ENCODE measurements around the gene LAMA5. TPM values are rescaled to one million over a fixed set of nuclear protein-coding genes. Genes with fewer than 3 reads are reported as not detected.

LAMA5 gene
- total RNA-seq, 1 experiment from 2014 or later, result 81.2 TPM

DNA sequence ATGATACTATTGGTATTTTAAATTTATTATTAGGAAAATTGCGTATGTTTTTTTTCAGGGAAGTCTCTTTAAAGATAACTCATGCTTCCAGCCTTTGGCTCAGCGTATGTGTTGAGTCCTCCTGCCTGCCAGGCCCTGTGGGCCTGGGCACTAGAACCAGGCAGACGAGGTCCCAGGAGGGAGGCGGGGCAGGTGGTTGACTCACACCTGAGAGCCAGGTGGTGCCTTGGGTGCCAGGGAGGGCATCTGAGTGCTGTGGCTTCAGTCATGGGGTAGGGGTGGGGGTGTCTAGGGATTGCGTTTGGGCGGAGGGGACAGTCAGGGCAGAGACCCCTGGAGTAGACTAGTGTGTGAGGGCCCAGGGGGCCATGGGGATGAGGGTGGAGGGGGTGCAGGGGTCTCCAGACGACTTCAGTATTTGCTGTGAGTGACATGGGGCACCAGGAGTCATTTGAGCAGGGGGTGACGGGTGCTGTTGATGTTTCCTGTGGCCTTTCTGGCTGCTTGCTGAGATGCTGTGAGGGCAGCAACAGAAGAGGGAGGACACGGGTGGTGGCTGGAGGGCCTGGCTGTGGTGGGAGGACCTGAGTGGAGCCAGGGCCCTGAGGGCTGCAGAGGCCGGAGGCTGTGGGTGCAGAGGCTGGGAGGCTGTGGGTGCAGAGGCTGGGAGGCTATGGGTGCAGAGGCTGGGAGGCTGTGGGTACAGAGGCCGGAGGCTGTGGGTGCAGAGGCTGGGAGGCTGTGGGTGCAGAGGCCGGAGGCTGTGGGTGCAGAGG is 79.2 kb downstream of the LAMA5 start:
- DNase-seq (ENCODE audit: low spot score), result no peak

DNA sequence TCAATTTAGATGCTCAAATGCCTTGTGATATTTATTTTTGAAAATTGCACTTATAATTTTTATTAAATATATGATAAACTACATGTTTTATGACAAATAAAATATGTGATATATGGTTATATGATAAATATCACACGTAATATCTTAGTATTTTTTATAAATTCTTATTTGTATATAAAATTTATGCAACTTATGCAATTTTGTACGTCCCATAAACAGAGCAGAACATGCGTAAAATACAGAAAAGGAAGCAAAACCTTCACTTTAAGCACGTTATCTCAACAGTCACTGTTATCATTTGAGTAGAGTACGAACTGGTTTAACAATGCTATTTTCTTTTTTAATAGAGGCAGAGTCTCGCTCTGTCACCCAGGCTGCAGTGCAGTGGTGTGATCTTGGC is 80.0 kb downstream of the LAMA5 start:
- DNase-seq (ENCODE audit: low spot score), result no peak

DNA sequence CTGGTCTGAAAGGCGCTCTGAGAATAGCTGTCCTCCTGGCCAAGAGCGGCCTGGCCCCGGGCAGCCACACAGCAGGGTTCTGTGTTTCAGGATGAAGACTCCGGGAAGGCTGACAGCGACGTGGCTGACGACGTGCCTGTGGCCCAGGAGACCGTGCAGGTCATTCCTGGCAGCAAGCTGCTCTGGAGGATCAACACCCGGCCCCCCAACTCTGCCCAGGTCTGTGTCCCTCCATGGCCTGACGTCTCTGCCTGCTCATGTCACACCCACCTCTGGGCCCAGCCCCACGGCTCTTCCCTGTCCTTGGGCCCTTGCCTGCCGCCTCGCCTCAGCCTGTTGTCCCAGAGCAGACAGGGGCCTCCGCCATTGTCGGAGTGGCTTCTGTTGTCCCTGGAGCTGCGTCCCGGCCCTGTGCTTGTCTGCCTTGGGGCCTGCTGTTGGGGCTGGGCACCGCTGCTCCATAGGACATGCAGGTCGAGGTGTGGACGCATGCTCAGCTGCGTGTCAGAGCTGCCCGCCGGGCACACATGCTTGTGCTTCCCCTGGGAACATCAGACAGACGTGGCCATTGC is 80.5 kb downstream of the LAMA5 start:
- DNase-seq (ENCODE audit: low spot score), result no peak

DNA sequence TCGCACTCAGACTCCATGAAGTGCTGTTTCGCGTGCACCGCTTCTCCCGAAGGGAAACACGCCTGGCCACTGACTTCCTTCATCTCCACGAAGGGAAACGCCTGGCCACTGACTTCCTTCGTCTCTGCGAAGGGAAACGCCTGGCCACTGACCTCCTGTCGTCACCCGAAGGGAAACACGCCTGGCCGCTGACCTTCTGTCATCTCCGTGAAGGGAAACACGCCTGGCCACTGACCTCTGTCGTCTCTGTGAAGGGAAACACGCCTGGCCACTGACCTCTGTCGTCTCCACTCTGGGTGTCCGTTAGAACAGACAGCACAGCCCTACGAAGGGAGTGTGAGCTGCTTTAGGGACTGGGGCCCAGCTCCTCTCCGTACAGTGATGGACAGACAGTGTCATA is 81.4 kb downstream of the LAMA5 start:
- no peak for DNase-seq (ENCODE audit: low spot score)

DNA sequence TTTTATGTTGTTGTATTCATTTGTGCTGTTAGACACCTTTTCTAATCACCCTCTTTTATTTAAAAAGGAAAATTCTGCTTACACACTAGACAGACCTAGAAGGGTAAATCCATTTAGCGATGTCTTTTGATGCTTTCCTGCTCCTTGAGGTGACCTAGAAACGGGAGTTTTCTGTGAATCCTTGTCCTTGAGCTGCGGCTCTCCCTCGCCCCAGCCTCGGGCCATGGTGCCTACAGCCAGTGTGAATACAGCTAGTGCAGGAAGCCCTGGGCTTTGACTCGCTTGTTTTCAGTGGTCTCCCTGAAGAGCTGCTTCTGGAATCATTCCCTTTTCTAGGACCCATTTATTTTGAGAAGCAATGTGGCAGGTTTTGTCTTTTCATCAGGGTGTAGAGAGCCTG is 82.0 kb downstream of the LAMA5 start:
- DNase-seq (ENCODE audit: low spot score), result no peak

DNA sequence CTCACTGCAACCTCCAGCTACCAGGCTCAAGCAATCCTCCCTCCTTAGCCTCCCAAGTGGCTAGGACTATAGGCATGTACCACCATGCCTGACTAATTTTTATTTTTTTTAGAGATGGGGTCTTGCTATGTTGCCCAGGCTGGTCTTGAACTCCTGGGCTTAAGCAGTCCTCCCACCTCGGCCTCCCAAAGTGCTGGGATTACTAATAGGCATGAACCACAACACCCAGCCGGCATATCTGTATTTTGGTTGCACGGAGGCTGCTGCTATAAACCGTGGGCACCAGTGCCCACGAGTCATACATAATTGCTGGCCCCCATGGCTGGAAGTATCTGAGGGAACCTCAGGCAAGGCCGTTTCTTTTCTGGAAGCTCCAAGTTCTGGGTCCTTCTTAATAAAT is 82.7 kb downstream of the LAMA5 start:
- no peak for DNase-seq (ENCODE audit: low spot score)

DNA sequence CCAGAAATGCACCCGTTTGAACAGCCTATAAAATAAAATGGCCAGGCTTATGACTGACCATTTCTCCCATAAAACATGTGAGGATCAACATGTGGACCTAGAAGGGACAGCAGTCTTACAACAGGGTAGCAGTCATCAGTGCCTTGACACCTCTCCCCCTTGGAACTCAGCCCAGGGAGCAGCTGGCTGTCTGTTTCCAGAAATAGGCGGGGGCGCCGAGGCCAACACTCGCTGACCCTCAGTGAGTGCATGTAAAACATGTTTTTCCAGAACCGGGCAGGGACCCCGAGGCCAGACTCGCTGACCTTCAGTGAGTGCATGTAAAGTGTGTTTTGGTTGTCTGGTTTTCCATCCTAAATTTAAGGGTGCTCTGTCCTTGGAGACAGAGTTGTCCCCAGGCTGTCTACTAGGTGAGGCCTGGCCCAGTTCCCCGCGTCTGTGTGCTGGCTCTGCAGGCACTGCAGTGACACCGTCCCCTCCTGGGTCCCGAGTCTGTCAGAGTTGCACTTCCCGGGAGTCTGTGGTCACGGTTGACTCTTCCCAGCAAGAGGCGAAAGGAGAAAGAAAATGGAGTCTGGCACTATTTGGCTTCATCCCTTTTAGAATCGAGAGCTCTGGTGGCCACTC is 84.1 kb downstream of the LAMA5 start:
- no peak for DNase-seq (ENCODE audit: low spot score)

DNA sequence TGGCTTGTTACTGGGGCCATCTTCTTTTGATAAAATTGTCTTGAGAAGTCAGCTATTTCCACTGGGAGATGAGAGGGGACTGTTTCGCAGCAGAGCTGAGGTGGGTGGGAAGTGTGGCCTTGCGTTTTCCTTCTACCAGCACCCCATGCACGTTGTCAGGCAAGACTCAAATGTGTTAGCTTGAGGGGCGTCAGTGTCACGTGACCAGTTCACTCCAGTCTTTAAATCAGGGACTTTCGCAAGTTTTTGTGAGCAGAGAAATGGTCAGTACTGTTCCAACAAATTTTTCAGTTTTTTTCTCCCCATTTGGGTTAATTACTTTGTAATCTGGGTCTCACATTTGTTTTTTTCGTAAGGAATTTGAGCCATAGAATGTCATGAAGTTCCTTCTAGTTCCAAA is 85.0 kb downstream of the LAMA5 start:
- DNase-seq (ENCODE audit: low spot score), result no peak

DNA sequence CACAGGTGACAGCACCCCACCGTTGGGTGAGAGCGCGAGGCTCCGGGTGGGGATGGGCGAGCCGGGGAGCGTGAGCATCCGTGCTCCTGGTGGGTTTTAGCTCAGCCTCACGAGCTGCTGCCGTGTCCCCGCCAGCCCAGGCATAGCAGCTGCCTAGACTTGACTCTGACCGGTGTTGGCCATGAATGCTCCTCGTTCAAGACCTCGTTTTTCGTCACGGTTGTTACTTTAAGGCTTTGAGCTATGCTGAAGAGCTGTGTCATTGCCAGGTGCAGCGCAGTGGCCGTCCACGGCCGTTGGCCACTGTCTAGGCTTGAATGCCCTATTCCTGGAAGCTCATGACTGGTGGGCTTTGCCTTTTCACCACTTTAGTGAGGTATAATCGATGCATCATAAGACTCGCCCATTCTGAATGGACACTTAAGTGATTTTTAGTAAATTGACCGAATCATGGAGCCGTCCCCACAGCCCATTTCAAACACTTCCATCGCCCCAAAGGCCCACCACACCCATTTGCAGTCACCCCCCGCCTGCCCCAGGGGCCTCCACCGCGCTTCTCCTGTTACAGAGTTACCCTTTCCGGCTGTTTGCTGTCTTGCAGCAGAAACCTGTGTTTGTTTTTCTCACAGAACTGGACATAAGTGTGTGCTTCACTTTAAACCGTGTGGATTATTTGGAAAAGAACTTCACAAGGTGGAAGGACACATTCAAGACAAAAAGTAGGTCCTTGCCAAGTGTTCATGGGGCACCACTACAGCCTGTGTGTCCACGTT is 85.8 kb downstream of the LAMA5 start:
- DNase-seq (ENCODE audit: low spot score), result no peak

DNA sequence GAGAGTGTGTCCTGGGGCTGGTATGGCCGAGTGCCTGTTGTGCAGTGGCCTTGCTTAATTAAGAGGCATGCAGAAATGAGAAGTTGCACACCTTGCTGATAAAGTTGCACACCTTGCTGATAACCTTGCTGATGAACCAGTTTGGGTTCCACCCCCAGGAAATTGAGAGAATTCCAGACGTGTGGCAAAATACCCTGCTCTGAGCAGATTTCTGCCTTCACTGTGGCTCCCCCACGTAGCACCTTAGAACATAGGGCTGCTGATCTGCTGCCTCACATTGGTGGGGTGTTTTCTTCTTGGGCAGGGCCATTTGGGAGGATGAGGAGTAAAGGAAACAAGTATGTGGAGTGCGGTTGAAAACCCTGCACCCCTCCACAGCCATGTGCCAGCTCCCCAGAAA is 86.8 kb downstream of the LAMA5 start:
- no peak for DNase-seq (ENCODE audit: low spot score)

DNA sequence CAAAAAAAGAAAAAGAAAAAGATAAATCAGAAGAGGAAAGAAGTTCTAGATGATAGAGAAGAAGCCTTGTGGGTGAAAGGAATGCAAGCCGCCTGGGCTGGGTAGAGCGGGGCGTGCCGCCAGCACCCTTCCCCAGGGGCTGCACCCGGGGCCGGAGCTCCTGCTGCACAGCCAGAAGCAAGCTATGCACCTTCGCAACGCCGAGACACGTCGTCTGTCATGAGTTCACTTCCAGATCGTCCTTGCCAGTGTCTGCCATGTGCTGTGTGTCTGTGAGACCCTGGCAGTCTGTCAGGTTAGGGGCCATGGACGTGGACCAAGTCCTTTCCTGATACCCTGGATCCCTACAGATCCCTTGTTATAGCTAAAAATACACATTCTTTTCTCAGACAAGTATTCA is 89.9 kb downstream of the LAMA5 start:
- no peak for DNase-seq (ENCODE audit: low spot score)

DNA sequence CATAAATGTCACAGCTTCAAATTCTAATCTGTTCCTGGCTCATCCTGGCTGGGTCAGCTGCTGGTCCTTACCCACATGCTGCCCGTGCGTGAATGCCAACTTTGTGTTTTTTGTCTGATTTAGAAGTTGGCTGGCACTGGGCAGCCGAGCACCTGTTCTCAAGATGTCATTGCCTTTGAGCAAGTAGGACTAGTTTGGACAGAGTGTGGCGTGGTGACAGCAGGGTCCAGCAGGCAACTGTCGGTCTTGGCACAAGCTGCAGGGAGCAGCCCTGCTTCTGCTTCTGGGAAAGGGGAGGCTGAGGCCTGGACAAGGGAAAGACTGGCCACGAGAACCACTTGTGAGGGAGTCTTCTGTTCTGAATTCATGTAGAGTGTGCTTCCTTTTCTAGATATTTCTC is 90.7 kb downstream of the LAMA5 start:
- no peak for DNase-seq (ENCODE audit: low spot score)

DNA sequence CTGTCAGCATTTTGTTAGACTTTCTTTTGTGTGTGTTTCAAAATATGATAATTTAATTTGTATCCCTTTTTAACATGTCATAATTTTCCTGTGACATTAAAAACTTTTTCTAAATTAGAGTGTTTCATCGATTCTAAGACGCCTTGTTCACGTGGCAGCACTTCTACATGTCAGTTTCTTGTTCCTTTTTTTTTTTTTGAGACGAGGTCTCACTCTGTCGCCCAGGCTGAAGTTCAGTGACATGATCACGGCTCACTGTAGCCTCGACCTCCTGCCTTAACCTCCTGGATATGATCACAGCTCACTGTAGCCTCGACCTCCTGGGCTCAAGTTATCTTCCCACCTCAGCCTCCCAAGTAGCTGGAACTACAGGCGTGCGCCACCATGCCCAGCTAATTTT is 91.9 kb downstream of the LAMA5 start:
- no peak for DNase-seq (ENCODE audit: low spot score)

DNA sequence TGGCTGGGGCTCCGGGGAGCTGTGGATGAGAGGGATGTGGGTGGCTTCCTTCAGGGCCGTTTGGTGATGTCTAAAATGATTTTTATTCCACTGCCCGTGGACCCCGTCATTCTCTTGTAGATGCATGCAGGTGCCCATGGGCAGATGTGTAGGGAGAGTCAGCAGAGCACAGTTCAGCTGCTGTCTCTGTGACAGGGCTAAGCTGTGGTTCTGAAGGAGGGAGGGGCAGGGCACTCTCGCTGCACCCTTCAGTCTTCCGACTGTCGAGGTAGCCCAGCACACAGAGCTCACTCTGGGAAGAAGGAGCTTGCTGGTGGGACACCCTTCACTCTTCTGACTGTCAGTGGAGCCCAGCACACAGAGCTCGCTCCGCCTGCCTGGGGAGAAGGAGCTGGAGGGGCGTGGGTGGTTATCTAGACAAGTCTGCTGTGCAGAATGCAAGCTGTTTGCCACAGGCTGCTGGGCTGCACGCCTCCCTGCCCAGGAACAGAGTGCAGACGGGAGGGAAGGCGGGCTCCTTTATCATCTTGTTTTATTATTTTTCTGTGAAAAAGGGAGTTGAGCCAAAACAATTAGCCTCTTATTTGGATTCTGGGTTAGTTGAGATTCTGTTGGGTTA is 92.7 kb downstream of the LAMA5 start:
- no peak for DNase-seq (ENCODE audit: low spot score)

DNA sequence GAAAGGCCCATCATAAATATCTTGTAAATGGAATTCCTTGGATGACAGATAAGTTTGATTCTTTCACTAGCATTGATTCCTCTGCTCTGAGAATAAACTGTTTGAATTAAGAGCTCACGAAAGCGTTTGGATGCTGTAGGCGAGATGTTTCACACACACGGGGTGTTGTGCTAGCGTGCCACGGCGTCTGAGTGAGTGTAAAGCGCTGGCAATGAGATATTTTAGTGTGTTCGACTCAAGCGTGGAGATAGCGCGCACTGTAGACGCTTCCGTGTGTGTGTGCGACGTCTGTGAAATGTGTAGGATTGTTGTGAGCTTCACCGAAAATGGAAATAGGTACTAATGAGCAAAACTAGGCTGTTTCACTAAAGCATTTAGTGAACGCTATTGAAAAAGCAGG is 93.7 kb downstream of the LAMA5 start:
- no peak for DNase-seq (ENCODE audit: low spot score)

DNA sequence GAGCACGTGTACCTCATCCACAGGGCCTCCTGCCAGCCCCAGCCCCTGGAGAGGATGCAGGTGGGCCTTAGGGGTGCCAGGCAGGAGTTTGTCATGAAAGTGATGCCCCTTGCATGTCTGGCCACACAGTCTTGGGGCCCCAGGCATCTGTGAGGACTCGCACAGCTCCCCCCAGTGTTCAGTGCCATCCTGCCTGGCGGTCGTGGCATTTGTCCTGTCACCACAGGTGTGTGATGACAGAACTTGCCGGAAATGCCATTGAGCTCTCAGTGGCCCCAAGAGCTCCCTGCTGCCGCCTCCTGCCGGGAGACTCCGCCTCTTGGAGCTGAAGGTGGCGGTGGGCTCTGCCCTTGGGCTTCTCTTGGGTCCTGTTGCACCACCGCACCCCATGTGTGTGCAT is 94.9 kb downstream of the LAMA5 start:
- no peak for DNase-seq (ENCODE audit: low spot score)

DNA sequence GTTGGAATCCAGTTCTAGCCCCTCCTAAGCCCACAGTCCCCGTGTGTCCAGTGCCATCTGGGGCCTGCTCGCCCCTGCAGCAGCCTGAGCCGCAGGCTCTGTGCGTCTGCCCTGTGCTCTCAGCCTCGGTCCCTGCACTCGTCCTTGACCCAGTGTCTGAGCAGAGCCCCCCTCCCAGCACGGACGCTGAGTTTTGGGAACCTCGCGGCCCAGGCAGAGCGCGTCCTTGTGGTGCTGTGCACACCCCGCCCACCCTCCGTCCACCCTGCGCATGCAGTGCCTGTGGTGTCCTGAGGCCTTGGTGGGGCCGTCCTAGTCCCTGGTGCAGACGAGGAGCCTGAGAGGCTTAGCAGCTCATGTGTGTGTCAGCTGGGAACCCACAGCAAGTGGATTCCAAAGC is 97.2 kb downstream of the LAMA5 start:
- no peak for DNase-seq (ENCODE audit: low spot score)

DNA sequence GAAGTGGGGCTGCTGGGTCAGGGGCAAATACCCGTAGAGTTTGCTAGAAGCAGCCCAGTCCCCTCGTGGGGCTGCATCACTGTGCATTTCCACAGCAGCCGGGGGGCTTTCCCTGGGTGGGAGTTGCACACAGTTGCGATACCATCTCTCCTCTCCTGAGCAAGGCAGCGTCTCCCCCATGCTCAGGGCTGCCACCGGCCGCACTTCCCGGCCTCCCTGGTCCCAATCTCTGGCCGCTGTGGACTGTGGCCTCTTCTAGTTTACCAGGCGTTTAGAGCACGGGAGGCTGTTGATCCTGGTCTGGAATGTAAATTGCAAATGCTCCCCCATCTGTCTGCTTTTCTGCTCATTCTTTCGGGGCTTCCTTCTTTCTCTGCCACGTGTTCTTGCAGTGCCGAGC is 97.7 kb downstream of the LAMA5 start:
- no peak for DNase-seq (ENCODE audit: low spot score)

DNA sequence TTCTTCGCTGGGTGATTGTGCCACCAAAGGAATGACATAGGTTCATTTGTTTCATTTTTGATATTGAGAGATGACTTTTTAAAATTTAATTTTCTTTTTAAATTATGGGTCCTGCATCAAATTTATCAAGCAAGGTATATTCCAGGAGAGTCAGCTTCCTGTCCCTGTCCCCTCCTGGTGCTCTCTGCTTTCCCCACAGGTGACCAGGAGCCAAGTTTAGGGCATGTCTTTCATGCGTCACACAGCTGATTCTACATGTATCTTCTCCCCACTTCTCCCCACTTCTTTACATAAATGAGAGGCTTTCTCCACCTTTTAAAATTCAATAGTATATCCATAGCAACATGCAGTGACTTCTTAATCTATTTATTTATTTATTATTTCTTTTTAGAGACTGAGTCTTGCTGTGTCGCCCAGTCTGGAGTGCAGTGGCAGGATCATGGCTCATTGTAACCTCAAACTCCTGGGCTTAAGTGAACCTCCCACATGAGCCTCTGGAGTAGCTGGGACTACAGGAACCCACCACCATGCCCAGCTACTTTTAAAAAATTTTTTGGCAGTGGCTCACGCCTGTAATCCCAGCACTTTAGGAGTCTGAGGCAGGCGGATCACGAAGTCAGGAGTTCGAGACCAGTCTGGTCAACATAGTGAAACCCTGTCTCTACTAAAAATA is 98.7 kb downstream of the LAMA5 start:
- no peak for DNase-seq (ENCODE audit: low spot score)

DNA sequence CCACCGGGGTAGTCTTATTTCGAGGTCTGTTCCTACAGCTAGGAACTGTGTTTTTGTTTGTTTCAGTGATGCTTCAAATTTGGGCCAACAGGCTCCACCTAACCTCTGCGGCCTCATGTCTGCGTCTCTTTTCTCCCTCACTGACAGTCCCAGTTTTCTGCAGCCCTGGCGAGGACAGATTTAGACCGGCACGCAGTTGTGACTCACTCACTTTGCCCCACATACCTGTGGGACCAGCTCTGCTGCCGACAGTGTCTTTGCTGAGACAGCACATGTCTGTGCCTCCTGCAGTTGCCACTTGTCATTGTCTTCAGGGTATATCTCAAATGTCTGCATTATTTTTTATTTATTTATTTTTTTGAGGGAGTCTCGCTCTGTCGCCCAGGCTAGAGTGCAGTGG is 99.6 kb downstream of the LAMA5 start:
- DNase-seq (ENCODE audit: low spot score), result no peak

DNA sequence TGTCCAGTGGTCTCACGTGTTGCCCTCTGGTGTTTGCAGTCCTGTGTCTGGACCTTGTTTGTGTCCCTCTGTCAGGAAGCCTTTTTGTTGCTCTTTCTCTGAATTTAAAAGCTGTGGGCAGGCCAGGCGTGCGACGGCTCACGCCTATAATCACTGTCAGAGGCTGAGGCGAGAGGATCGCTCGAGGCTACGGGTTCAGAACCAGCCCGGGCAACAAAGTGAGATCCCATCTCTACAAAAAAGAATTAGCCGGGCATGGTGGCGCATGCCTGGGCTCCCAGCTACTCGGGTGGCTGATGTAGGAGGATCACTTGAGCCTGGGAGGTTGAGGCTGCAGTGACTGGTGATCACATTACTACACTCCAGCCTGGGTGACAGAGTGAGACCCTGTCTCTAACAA is 100.3 kb downstream of the LAMA5 start:
- DNase-seq (ENCODE audit: low spot score), result no peak

DNA sequence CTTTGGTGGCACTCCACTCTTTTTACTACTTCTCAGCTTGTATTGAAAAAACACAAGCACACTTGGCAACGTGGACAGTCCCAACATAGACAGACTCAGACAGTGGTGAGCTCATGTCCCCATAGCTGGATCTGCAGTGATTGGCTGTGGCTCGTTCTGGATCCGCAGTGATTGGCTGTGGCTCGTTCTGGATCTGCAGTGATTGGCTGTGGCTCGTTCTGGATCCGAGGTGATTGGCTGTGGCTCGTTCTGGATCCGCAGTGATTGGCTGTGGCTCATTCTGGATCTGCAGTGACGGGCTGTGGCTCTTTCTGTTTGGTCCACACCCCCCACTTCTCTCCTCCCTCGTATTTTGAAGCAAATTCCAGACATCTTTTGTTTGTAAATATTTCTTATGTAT is 100.8 kb downstream of the LAMA5 start:
- no peak for DNase-seq (ENCODE audit: low spot score)
